GM19328 (cell line): ENCODE measurements around the gene MAPK10.
"Not testable (repeated sequence)": the region's sequence is repeated elsewhere in the genome, so short reads cannot be mapped to it uniquely, and the experiment has no call there.

Source experiments
- ATAC-seq: cut with Tn5 transposase; IDR thresholded peaks from one replicate; pipeline ENCODE4 v1.9.1; 2021; ENCODE audit warnings: mild to moderate bottlenecking, moderate library complexity; ENCODE audit not compliant: unreplicated experiment

The MAPK10 gene

GRCh38 chr4:86218746-86219473 lies 140.9 kb downstream of the MAPK10 start:
- no peak for ATAC-seq

GRCh38 chr4:86203176-86203575 lies 156.7 kb downstream of the MAPK10 start:
- ATAC-seq: no peak

- ATAC-seq: no peak
Observed at GRCh38 chr4:86185659-86186058, 174.2 kb downstream of the MAPK10 start.

DNA sequence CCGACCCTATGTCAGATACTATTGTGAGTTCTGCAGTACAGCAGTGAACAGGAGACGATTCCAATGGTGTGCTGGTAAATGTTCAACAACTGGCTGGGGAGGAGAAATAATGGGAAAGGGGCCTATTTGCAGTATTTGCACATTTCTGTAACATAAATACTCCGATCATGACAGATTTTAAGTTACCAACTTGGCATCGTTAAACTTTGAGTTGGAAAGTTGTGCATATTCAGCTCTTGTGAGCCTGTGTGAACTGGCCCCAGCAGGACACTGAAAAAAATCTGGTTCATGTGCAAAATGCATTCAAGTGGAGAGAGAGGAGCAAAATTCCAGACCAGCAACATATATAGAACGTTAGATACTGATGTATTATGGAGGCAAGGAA lies 175.0 kb downstream of the MAPK10 start:
- ATAC-seq: no peak

DNA sequence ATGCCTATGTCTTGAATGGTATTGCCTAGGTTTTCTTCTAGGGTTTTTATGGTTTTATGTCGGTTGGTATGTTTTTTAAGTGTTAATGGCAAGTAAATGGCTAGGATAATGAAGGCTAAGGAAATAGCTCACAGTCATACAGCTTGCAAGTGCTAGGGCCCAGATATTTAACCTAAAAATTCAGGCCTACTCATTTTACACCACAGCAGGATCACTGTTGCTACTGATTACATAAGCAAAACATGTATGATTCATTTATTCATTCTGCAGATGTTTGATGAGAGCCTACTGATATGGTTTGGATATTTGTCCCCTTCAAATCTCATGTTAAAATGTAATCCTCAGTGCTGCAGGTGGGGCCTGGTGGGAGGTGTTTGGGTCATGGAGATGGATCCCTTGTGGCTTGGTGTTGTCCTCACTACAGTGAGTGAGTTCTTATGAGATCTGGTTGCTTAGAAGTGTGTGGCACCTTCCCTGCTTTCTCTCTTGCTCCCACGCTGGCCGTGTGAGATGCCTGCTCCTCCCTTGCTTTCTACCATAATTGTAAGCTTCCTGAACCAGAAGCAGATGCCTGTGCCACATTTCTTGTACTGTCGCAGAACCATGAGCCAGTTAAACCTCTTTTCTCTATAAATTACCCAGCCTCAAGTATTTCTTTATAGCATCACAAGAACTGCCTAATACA lies 175.5 kb downstream of the MAPK10 start:
- no peak for ATAC-seq

DNA sequence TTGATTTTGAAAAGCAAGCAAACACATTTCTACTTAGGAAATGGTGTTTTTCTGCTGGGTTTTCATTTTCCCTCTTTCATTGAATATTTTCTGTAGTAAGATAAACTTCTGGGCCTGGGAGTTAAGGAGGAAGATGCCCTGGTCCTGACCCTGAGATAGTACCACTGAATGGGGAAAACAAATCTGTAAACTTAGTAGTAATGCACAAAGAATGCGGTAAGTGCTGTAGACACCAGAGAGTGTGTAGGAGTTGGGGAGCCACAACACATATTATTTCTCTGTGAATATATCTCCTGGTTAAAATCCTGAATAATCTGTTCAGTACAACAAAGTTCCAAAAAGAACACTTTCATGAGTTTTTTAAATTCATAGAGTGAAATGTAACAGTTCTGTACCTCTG lies 178.3 kb downstream of the MAPK10 start:
- no peak for ATAC-seq

GRCh38 chr4:86178211-86178610 lies 181.6 kb downstream of the MAPK10 start:
- ATAC-seq: no peak

DNA sequence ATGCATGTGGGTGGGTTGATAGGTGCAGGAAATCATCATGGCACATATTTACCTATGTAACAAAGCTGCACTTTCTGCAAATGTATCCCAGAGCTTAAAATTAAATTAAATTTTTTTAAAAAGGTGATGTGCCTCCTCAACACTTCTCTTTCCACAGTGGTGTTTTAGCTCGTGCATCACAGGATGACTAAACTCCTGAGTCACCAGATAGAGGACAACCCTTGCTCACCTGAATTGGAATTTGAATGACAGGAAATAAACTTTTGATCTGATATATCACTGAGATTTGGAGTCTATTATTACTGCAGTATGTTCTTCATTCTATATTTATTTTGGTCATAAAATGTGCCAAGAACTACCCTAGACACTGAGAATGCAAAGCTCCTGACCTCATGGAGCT lies 185.3 kb downstream of the MAPK10 start:
- no peak for ATAC-seq

DNA sequence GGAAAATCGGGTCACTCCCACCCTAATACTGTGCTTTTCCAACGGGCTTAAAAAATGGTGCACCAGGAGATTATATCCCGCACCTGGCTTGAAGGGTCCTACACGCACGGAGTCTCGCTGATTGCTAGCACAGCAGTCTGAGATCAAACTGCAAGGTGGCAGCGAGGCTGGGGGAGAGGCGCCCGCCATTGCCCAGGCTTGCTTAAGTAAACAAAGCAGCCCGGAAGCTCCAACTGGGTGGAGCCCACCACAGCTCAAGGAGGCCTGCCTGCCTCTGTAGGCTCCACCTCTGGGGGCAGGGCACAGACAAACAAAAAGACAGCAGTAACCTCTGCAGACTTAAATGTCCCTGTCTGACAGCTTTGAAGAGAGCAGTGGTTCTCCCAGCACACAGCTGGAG lies 191.5 kb downstream of the MAPK10 start:
- ATAC-seq: not testable (repeated sequence)

DNA sequence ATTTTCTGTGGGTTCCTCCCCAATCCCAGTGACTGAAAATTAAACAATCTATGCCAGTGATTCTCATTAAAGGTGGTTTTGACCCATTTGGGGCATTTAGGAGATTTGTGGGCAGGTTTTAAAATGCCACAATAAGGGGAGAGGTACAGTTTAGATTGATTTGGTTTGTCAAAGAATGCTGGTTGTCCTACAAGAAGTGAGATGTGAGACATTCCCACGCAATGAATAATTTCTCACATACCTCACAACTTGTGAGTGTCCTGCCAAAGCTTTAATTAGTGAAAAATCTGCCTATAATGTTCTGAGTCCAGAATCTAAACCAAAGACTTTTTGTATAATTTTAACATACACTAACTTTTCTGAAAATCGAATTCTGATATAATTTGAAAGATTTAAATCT lies 199.4 kb downstream of the MAPK10 start:
- ATAC-seq: no peak

DNA sequence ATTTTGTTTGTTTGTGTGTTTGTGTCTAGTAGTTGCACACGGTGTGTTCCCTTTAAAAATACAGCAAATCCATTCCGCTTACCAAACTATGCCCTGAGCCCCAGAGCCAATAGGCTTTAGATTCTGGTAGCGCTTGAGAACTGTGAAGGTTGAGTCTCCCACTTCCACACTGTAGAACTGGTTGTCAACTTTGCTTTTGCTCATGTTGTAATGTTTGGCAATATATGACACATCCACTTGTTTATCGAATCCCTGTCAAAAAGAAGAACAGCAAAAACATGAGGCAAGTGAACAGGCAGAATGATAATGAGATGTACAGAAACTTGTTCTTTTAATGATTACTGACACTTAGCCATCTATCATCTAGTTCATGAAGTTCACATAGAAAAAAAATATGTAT lies 200.6 kb downstream of the MAPK10 start:
- no peak for ATAC-seq

GRCh38 chr4:86156531-86156930 lies 203.3 kb downstream of the MAPK10 start:
- no peak for ATAC-seq

GRCh38 chr4:86155766-86156165 lies 204.1 kb downstream of the MAPK10 start:
- no peak for ATAC-seq

- ATAC-seq: no peak
Observed at GRCh38 chr4:86152454-86152853, 207.4 kb downstream of the MAPK10 start.

DNA sequence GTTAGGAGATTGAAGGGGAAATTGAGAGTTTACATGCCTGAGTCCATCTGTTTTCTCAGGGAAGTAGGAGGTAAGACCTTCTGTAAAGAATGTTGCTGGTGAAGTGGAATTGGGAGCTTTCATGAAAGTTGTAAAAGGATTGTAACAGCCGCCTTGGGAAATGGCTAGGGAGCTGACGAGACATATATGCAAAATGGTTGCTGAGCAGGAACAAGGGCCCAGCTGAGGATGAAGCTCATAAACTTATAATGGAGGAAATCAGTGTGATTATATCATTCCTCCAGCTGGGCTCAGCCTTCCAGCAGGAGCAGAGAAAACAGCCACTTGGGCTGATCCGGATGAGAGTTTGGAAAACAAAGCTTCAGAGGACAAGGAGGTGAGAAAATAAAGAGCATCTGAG lies 208.7 kb downstream of the MAPK10 start:
- ATAC-seq: no peak

DNA sequence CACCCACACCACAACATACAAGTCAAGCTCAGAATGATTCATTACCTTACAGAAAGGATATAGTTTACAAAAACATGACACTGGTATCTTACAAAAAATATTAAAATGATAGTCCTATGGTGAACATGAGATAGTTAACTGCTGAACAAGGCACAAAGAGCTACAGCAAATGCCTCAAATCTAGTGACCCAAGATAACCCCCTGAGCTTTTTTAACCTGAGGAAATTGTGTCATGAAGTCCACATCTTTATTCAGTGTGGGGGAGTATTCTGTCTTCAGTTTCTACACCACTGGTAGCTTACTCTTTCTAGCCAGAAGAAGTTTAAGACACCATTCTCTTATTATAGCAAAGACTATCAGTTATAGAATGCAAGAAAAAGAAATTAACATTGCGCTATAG lies 218.7 kb downstream of the MAPK10 start:
- ATAC-seq: no peak

DNA sequence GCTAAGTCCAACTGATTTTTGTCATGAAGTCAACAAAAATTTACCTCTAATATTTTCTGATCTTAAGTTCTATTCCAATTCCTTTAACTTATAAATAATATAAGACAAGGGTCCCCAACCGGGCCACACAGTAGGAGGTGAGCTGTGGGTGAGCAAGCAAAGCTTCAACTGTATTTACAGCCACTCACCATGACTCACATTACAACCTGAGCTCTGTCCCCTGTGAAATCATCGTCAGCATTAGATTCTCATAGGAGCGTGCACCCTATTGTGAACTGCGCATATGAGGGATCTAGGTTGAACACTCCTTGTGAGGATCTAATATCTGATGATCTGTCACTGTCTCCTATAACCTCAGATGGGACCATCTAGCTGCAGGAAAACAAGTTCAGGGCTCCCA lies 227.4 kb downstream of the MAPK10 start:
- ATAC-seq: no peak

GRCh38 chr4:86131456-86131855 lies 228.4 kb downstream of the MAPK10 start:
- no peak for ATAC-seq

DNA sequence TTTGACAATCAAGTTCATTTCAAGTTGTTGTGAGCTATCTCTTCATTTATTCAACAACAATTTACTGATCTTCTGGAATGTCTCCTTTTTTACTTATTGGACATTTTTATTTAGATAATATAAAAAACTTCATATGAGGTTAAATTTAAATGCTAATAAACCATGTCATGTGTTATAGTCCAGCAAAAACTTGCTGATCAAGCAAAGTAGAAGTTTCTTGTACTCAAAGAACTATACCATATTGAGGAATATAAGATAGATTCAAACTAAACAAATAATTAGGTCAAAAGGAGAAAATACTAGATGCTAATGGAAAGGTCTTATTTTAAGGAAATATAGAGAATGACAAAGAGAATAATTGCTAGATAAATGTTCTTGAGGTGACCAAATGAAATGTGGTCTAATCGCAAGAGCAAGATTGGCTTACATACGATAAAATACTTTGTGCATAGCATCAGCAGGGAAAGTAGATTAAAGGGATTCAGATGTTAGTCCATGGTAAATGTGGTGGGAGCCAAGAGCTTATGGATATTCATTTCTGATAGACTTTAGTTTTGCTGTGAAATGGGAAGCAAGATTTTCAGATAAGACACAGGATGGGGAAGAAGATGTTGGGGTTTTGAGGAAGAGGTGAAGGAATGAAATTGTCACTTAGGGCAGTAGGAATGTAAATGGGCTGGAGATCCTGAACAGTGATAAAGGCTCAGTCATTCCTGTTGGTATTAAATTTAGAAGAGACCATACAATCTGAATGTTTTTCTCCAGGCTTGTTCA lies 229.5 kb downstream of the MAPK10 start:
- no peak for ATAC-seq

- ATAC-seq: no peak
Observed at GRCh38 chr4:86129546-86129945, 230.3 kb downstream of the MAPK10 start.

GRCh38 chr4:86122404-86122803 lies 237.4 kb downstream of the MAPK10 start:
- ATAC-seq: no peak

GRCh38 chr4:86118711-86119110 lies 241.1 kb downstream of the MAPK10 start:
- ATAC-seq: no peak
